Measurements from ENCODE around the gene SENP1.

DNA sequence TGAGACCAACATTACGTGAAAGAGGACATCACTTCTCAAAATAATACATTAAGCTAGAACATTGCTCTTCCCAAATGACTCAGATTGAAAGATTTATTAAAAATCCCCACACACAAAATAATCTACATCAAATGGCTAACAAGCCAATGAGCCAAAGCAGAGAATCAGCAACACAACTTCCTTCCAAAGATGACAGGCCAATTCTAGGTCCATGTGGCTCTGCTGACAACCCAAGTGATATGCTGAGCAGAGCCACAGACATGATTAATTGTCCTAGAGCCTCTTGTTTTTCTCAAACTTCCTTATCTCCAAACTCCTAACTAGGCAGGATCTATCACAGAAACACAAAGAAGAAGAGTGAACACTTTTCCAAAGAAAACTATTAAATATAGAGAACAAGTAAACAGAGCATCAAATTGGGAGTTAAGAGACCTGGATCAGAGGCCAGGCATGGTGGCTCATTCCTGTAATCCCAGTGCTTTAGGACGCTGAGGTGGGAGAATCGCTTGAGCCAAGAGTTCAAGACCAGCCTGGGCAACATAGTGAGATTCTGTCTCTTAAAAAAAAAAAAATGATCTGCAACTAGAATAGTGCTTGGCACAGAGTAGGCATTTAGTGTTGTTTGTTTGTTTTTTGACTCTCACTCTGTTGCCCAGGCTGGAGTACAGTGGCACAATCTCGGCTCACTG, 38.5 kb downstream of the SENP1 start:
- TF ChIP-seq, protein P1, sequence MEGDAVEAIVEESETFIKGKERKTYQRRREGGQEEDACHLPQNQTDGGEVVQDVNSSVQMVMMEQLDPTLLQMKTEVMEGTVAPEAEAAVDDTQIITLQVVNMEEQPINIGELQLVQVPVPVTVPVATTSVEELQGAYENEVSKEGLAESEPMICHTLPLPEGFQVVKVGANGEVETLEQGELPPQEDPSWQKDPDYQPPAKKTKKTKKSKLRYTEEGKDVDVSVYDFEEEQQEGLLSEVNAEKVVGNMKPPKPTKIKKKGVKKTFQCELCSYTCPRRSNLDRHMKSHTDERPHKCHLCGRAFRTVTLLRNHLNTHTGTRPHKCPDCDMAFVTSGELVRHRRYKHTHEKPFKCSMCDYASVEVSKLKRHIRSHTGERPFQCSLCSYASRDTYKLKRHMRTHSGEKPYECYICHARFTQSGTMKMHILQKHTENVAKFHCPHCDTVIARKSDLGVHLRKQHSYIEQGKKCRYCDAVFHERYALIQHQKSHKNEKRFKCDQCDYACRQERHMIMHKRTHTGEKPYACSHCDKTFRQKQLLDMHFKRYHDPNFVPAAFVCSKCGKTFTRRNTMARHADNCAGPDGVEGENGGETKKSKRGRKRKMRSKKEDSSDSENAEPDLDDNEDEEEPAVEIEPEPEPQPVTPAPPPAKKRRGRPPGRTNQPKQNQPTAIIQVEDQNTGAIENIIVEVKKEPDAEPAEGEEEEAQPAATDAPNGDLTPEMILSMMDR (IDR thresholded peaks at IDR 0.05) = no peak
- TF ChIP-seq POLR2A (IDR thresholded peaks at IDR 0.05) (no peak), POLR2AphosphoS5 (IDR thresholded peaks at IDR 0.05) (no peak), EP300 (IDR thresholded peaks at IDR 0.05) (no peak)

All from sigmoid colon (tissue), 4 donors.